ENCODE results near the gene SUCLG2.
"Not testable (repeated sequence)": the region's sequence is repeated elsewhere in the genome, so short reads cannot be mapped to it uniquely, and the experiment has no call there.

SUCLG2 gene

GRCh38 chr3:67608034-67608433, 46.4 kb downstream of the SUCLG2 start:
- no peak for DNase-seq (ENCODE audit: low read depth)

- DNase-seq (ENCODE audit: low read depth), result no peak
Observed at GRCh38 chr3:67605377-67605776, 49.0 kb downstream of the SUCLG2 start.

- DNase-seq (ENCODE audit: low read depth), result no peak
Observed at GRCh38 chr3:67602816-67603215, 51.6 kb downstream of the SUCLG2 start.

- no peak for DNase-seq (ENCODE audit: low read depth)
Observed at GRCh38 chr3:67601919-67602608, 52.3 kb downstream of the SUCLG2 start.

GRCh38 chr3:67601385-67601784, 53.0 kb downstream of the SUCLG2 start:
- no peak for DNase-seq (ENCODE audit: low read depth)

GRCh38 chr3:67599821-67600220, 54.6 kb downstream of the SUCLG2 start:
- DNase-seq (ENCODE audit: low read depth), result no peak

GRCh38 chr3:67598814-67599556, 55.4 kb downstream of the SUCLG2 start:
- no peak for DNase-seq (ENCODE audit: low read depth)

- DNase-seq (ENCODE audit: low read depth), result no peak
Observed at GRCh38 chr3:67595424-67595823, 59.0 kb downstream of the SUCLG2 start.

- DNase-seq (ENCODE audit: low read depth), result no peak
Observed at GRCh38 chr3:67593761-67594234, 60.6 kb downstream of the SUCLG2 start.

- DNase-seq (ENCODE audit: low read depth), result no peak
Observed at GRCh38 chr3:67592057-67592456, 62.4 kb downstream of the SUCLG2 start.

- DNase-seq (ENCODE audit: low read depth), result no peak
Observed at GRCh38 chr3:67587811-67588210, 66.6 kb downstream of the SUCLG2 start.

- no peak for DNase-seq (ENCODE audit: low read depth)
Observed at GRCh38 chr3:67587301-67587700, 67.1 kb downstream of the SUCLG2 start.

- not testable (repeated sequence) for DNase-seq (ENCODE audit: low read depth)
Observed at GRCh38 chr3:67584608-67585007, 69.8 kb downstream of the SUCLG2 start.

GRCh38 chr3:67580430-67581000, 73.9 kb downstream of the SUCLG2 start:
- no peak for DNase-seq (ENCODE audit: low read depth)

GRCh38 chr3:67578416-67578815, 76.0 kb downstream of the SUCLG2 start:
- no peak for DNase-seq (ENCODE audit: low read depth)

GRCh38 chr3:67576441-67576840, 78.0 kb downstream of the SUCLG2 start:
- DNase-seq (ENCODE audit: low read depth), result no peak

- no peak for DNase-seq (ENCODE audit: low read depth)
Observed at GRCh38 chr3:67569324-67569723, 85.1 kb downstream of the SUCLG2 start.

GRCh38 chr3:67567893-67568292, 86.5 kb downstream of the SUCLG2 start:
- no peak for DNase-seq (ENCODE audit: low read depth)

GRCh38 chr3:67564973-67565372, 89.4 kb downstream of the SUCLG2 start:
- DNase-seq (ENCODE audit: low read depth), result no peak

GRCh38 chr3:67564008-67564407, 90.4 kb downstream of the SUCLG2 start:
- no peak for DNase-seq (ENCODE audit: low read depth)

- no peak for DNase-seq (ENCODE audit: low read depth)
Observed at GRCh38 chr3:67561667-67562394, 92.6 kb downstream of the SUCLG2 start.

- no peak for DNase-seq (ENCODE audit: low read depth)
Observed at GRCh38 chr3:67561266-67561665, 93.1 kb downstream of the SUCLG2 start.
